HG02852 (cell line): ENCODE measurements around the gene TMEM89.

ENCODE experiments used
- ATAC-seq: cut with Tn5 transposase; IDR thresholded peaks from one replicate; pipeline ENCODE4 v1.9.1; 2021; ENCODE audit warnings: mild to moderate bottlenecking, moderate library complexity; ENCODE audit not compliant: unreplicated experiment

Gene TMEM89, protein sequence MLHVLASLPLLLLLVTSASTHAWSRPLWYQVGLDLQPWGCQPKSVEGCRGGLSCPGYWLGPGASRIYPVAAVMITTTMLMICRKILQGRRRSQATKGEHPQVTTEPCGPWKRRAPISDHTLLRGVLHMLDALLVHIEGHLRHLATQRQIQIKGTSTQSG

GRCh38 chr3:48621461-48621869, at the start of gene TMEM89:
TSS of gene TMEM89 (minus strand) at chr3:48621769. CDS start at chr3:48621756, 13 bp downstream.
- no peak for ATAC-seq

GRCh38 chr3:48664929-48665328, 43.4 kb upstream of the TMEM89 start:
- ATAC-seq, result no peak

DNA sequence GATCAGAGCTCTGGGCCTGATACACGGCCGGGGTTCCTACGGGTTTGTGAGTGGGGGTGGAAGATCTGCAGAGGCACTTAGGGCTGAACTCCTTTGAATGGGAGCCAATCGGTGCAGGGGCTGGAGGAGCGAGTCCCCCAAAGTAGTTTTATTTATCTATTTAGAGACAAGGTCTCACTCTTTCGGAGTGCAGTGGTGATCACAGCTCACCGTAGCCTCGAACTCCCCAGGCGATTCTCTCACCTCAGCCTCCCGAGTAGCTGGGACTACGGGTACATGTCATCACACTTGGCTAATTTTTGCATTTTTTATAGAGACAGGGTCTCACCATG, 42.7 kb upstream of the TMEM89 start:
- ATAC-seq, result no peak

- ATAC-seq, result peak; percentile 93
These were observed 42.1 kb upstream of the TMEM89 start for GRCh38 chr3:48663489-48664312.

GRCh38 chr3:48662753-48663488, 41.4 kb upstream of the TMEM89 start, which contains the start of gene CELSR3:
TSS of gene CELSR3 (minus strand) at chr3:48662886. CDS start at chr3:48662634, 252 bp downstream.
- no peak for ATAC-seq

GRCh38 chr3:48662145-48662752, 40.7 kb upstream of the TMEM89 start:
- ATAC-seq, result no peak

DNA sequence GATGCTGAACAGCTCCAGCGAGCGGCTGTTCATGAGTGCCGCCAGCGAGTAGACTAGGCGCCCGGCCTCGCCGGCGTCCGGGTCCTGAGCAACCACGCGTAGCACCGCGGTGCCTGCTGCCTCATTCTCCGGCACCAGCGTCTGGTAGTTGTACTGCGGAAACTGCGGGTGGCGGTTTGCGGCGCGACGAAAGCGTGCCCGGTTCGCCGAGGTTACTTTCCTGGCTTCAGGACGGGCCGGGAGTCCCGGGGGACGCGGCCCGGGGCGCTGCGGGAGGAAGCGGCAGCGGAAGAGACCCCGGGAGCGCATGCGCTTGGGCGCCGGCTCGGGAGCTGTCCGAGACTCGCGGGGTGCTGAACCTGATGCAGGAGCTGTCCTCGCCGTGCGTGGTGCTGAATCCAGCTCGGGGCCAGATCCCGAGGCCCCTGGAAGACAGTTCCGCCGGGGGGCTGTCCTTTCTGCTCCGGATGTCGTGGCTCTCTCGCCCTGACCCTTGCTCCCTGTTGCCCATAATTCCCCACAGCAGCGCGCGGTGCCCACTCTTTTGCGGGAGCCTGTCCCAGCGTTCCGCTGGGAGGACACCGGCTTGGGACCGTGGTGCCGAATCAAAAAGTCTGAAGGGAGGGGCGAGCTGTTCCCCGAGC, 40.1 kb upstream of the TMEM89 start:
- ATAC-seq, result no peak

GRCh38 chr3:48660800-48661400, 39.3 kb upstream of the TMEM89 start:
- no peak for ATAC-seq

GRCh38 chr3:48656841-48657281, 35.3 kb upstream of the TMEM89 start:
- no peak for ATAC-seq

DNA sequence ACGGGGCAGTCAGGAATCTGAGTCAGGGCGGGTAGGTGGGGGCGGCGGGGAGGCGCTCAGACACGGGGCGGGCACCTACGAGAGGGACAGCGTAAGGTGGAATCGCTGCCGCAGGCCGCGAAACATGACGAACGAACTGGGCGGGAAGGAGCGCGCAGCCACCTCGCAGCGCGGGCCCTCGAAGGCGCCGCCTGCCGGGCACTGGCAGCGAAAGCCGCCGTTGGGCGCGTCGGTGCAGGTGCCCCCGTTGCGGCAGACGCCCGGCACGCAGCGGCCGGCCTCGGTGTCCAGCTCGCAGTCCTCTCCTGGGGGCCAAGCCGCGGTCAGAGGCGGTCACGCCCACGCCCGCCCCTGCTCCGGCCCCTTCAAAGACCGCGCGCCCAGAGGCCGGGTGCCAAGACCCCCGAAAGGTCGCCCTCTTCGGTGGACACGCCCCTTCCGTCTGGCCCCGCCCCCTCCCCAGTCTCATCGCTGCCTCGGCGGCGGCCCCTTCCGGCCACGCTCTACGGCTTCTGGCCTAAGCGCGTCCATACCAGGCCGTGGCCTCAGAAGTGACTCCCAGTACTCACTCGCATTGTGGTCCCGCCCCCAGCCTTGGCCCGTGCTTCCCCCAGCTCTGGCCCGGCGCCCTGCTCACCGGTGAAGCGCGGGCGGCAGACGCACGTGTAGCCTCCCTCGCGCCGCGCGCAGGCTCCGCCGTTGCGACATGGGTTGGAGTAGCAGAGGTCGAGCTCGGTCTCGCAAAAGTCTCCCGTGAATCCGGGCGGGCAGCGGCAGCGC, 34.7 kb upstream of the TMEM89 start:
- peak; percentile 62 for ATAC-seq

- no peak for ATAC-seq
These were observed 34.0 kb upstream of the TMEM89 start for GRCh38 chr3:48655606-48656005.

GRCh38 chr3:48655063-48655462, 33.5 kb upstream of the TMEM89 start:
- no peak for ATAC-seq

- ATAC-seq, result no peak
These were observed 31.6 kb upstream of the TMEM89 start for GRCh38 chr3:48652923-48653715.

- no peak for ATAC-seq
These were observed 30.2 kb upstream of the TMEM89 start for GRCh38 chr3:48651771-48652170.

DNA sequence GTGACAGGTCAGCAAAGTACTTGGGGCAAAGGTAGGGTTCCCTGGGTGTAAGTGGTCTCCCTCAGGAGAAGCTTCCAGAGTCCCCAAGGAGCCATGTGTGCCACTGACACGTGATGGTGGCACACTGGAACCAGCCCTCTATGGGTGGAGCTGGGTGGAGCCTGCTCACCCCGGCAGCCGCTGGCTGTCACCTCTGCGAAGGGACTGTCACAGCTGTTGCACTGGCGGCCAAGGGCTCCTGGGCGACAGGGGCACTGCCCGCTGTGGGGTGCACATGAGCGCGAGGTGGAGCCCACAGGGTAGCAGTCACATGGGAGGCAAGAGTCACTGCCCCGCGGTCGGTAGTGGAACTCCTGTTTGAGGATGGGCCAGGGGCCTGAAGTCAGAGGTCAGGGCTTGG, 29.2 kb upstream of the TMEM89 start:
- ATAC-seq, result no peak

- ATAC-seq, result no peak
These were observed 26.8 kb upstream of the TMEM89 start for GRCh38 chr3:48648188-48648850.

- no peak for ATAC-seq
These were observed 26.1 kb upstream of the TMEM89 start for GRCh38 chr3:48647714-48648113.
